GM12801 (cell line): Measurements from ENCODE around the gene DDX10.

Experiments
- CTCF ChIP-seq: IDR thresholded peaks from one replicate; pipeline ENCODE4 v1.5.1; 2011; ENCODE audit warnings: control low read depth; ENCODE audit not compliant: insufficient read length; ENCODE audit errors: extremely low read depth

DDX10 gene

GRCh38 chr11:108802492-108802891, 137.6 kb downstream of the DDX10 start:
- no peak for TF ChIP-seq CTCF

GRCh38 chr11:108803776-108804175, 138.9 kb downstream of the DDX10 start:
- no peak for TF ChIP-seq CTCF

DNA sequence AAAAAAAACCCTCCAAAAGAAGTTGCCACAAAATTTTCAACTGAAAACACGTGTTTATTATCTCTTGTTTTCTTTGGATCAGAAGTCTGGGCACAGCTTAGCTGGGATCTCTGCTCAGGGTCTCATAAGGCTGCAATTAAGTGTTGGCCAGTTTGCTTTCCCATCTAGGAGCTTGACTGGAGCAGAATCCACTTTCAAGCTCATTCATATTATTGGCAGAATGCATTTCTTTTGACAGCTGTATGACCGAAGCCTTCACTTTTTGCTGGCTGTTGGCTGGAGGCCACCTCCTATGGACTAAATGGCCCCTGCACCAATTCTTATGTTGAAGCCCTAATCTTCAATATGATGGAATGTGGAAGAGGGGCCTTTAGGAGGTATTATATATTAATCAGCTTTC, 139.6 kb downstream of the DDX10 start:
- no peak for TF ChIP-seq CTCF

DNA sequence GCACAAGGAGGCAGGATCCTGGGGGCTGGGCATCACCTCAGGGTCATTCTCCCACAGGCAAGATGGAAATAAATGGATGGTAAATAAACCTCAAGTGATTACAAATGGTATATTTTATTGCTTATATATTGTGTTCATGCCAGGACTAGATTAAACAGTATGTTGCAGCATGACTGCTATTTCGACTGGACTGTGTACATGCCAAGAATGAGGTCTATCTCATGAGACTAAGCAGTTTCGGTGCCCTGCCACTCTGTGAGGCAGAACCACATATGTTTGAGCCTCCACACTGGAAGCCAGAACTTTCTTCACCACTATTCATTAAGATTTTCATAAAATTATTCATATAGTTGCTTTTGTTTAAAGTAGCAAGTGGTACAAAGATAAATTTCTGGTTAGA, 140.2 kb downstream of the DDX10 start:
- TF ChIP-seq CTCF = no peak

GRCh38 chr11:108807262-108807661, 142.4 kb downstream of the DDX10 start:
- no peak for TF ChIP-seq CTCF

DNA sequence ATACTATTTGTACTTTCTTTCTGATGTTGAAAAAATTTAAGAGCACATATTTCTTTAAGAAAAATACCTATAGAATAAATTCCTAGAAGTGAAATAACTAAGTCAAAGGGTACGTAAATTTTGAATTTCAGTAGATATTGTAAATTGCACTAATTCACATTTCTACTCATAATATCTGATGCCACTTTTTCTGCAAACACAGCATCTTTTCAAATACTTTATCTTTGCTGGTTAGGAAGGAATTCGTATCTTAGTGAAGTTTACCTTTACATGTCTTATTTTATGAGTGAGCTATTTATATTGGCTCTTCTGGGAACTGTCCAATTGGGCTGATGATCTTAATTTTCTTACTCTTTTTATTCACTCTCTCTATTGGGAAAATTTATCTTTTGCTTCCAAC, 148.2 kb downstream of the DDX10 start:
- no peak for TF ChIP-seq CTCF

DNA sequence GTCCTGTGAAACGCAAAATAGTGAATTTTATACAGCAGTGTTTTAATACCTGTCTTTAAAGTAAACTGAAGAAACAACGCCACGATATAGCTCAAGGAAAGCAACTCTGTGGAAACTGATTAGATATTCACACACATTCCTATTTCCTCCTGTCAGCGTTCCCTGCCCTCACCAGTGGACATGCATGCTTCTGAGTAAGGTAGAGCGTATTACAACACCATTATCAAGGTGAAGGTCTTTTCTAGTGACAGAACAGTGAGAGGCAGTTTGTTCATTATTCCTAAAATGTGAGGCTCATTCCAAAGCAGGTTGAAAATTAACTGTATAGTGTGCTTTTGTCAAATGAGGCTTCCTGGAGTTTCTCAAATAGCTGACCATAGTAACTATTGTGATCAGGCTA, 153.1 kb downstream of the DDX10 start:
- TF ChIP-seq CTCF = no peak

GRCh38 chr11:108818971-108819370, 154.1 kb downstream of the DDX10 start:
- TF ChIP-seq CTCF = no peak
